Caco-2 (cell line): ENCODE data around the gene ATP8B2. TPM values are rescaled to one million over a fixed set of nuclear protein-coding genes. Genes with fewer than 3 reads are reported as not detected.
A peak's percentile ranks its signal among the peaks of the same experiment; 100 is the strongest.

Experiments
- BruUV-seq: library from RNA; stranded (reverse); fragments of 400-500 nt; replicated peaks from 2 replicates; lab custom pipeline; 2021; lab: Mats Ljungman, UMichigan
- CTCF ChIA-PET: fragments of 300-600 bp; sonication (Branson Sonifier 250); formaldehyde crosslinking; loops from one replicate; lab custom pipeline; 2022; ENCODE audit warnings: antibody characterized with exemption; lab: Charles Lee
- POLR2A ChIA-PET: fragments of 300-600 bp; sonication (Branson Sonifier 250); formaldehyde crosslinking; loops from one replicate; lab custom pipeline; 2022; ENCODE audit warnings: antibody characterized with exemption; lab: Charles Lee
- DNase-seq, 2 experiments: peaks; one replicate each; pipeline versions ENCODE4 v3.0.0 to v3.0.0-alpha.2; 2020 to 2022
- H3K27me3 ChIP-seq: replicated peaks from 2 replicates; pipeline ENCODE4 v1.6.0; 2011; ENCODE audit warnings: low read length; ENCODE audit not compliant: control insufficient read depth, insufficient read depth
- H3K36me3 ChIP-seq: 2 replicates; pipeline ENCODE4 v1.5.1; 2011; ENCODE audit warnings: low read length; ENCODE audit not compliant: control insufficient read depth, insufficient read depth
- H3K4me1 ChIP-seq: fragments of 250-450 bp; sonication (Bioruptor Pico); 2 replicates; pipeline ENCODE4 v1.5.1; 2020; ENCODE audit warnings: mild to moderate bottlenecking
- H3K4me3 ChIP-seq: 2 replicates; pipeline ENCODE4 v1.5.1; 2011; ENCODE audit warnings: low read depth, mild to moderate bottlenecking, control low read depth, low read length
- H3K9me3 ChIP-seq: fragments of 250-450 bp; sonication (Bioruptor Pico); 2 replicates; pipeline ENCODE4 v1.5.1; 2020; ENCODE audit warnings: mild to moderate bottlenecking, moderate library complexity
- H3K27ac Mint-ChIP-seq: one replicate; pipeline ENCODE4 v1.8.0; 2022; ENCODE audit warnings: mixed read lengths; ENCODE audit not compliant: unreplicated experiment
- H3K27me3 Mint-ChIP-seq: one replicate; pipeline ENCODE4 v1.8.0; 2022; ENCODE audit warnings: mixed read lengths; ENCODE audit not compliant: insufficient read depth, unreplicated experiment
- H3K36me3 Mint-ChIP-seq: one replicate; pipeline ENCODE4 v1.8.0; 2022; ENCODE audit warnings: mild to moderate bottlenecking, mixed read lengths; ENCODE audit not compliant: insufficient read depth, unreplicated experiment
- H3K4me1 Mint-ChIP-seq: one replicate; pipeline ENCODE4 v1.8.0; 2022; ENCODE audit warnings: low read depth, mixed read lengths; ENCODE audit not compliant: unreplicated experiment
- H3K4me3 Mint-ChIP-seq: one replicate; pipeline ENCODE4 v1.8.0; 2022; ENCODE audit warnings: mild to moderate bottlenecking, moderate library complexity, mixed read lengths; ENCODE audit not compliant: unreplicated experiment
- H3K9me3 Mint-ChIP-seq: one replicate; pipeline ENCODE4 v1.8.0; 2022; ENCODE audit warnings: mixed read lengths; ENCODE audit not compliant: unreplicated experiment
- intact Hi-C: fragments of 100-400 bp; cut with micrococcal nuclease; formaldehyde crosslinking; loops from one replicate; pipeline ENCODE4 v1.10.0; 2022; ENCODE audit not compliant: unreplicated experiment
- total RNA-seq: library from RNA; stranded (reverse); gene quantifications from 2 replicates; pipeline ENCODE4 v1.2.3, GENCODE V29; 2022
- TF ChIP-seq, protein P1 (sequence below), 2 experiments: fragments of 200-600 bp in 1 of 2; IDR thresholded peaks; 1 replicate in 1 of 2; 2 replicates in 1 of 2; pipeline versions ENCODE4 v1.5.1 to v1.8.0; 2011 to 2022; ENCODE audit warnings: antibody characterized with exemption in 1 of 2, control low read depth in 1 of 2, inconsistent platforms in 1 of 2, low read depth in 1 of 2, low read length in 1 of 2, mild to moderate bottlenecking in 1 of 2, moderate library complexity in 1 of 2; ENCODE audit not compliant: insufficient read depth in 1 of 2, severe bottlenecking in 1 of 2, unreplicated experiment in 1 of 2

The ATP8B2 gene
- total RNA-seq, 1 experiment from 2014 or later, result 10.5 TPM

DNA sequence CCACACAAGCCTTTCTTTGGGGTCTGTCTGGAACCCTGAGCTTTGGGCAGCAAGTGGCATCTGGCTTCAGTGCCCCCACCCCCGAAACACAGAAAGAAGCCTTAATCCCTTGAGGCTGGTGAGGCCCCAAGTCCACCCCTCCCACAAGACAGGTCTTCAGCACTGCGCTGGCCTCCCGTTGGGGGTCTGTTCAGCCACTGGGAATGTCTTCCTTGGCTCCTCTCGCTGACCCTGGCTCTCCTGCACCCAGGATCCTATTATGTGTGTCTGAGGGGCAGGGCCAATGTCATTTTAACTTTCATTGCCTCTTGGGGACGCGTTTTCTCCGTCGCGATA is 26.9 kb downstream of the ATP8B2 start:
- POLR2A ChIA-PET, result interaction anchor here (1.0 to 1.3 kb wide), 2 partner anchors 18 to 172 kb away, joined by 3 to 11 read pairs; no protein-coding TSS in a partner anchor
- H3K36me3 Mint-ChIP-seq, result peaks cover 5% of the 10 kb centered on the region
- H3K27me3 Mint-ChIP-seq, result no peaks in the 10 kb centered on the region
- Histone ChIP-seq H3K4me3 (peak overlapping the region; percentile 43), H3K36me3 (no peaks in the 10 kb centered on the region), H3K4me1 (peaks cover 25% of the 10 kb centered on the region), H3K27me3 (no peaks in the 10 kb centered on the region), H3K9me3 (no peaks in the 10 kb centered on the region)
- H3K27ac Mint-ChIP-seq, result peak overlapping the region; percentile 86
- CTCF ChIA-PET, result interaction anchor here (1.1 to 2.6 kb wide), 4 partner anchors 17 to 54 kb away, joined by 3 to 16 read pairs (median 6); partner anchors contain the start of gene AQP10
- BruUV-seq, result no TSS peak
- H3K4me1 Mint-ChIP-seq, result peaks cover 20% of the 10 kb centered on the region
- intact Hi-C loops, result loop anchor here (2.0 to 5.0 kb wide), 3 partner anchors 17 to 195 kb away; no protein-coding TSS in a partner anchor
- DNase-seq, result no peak
- TF ChIP-seq, protein P1, sequence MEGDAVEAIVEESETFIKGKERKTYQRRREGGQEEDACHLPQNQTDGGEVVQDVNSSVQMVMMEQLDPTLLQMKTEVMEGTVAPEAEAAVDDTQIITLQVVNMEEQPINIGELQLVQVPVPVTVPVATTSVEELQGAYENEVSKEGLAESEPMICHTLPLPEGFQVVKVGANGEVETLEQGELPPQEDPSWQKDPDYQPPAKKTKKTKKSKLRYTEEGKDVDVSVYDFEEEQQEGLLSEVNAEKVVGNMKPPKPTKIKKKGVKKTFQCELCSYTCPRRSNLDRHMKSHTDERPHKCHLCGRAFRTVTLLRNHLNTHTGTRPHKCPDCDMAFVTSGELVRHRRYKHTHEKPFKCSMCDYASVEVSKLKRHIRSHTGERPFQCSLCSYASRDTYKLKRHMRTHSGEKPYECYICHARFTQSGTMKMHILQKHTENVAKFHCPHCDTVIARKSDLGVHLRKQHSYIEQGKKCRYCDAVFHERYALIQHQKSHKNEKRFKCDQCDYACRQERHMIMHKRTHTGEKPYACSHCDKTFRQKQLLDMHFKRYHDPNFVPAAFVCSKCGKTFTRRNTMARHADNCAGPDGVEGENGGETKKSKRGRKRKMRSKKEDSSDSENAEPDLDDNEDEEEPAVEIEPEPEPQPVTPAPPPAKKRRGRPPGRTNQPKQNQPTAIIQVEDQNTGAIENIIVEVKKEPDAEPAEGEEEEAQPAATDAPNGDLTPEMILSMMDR (IDR thresholded peaks at IDR 0.05; ENCODE audit: insufficient read depth in 1 of 2, low read depth in 1 of 2, low read length in 1 of 2, severe bottlenecking in 1 of 2, unreplicated experiment in 1 of 2), result no peak
- no peaks in the 10 kb centered on the region for H3K9me3 Mint-ChIP-seq
- H3K4me3 Mint-ChIP-seq, result peak overlapping the region; percentile 86

GRCh38 chr1:154352581-154353459 is 27.5 kb downstream of the ATP8B2 start:
- TF ChIP-seq, protein P1 (IDR thresholded peaks at IDR 0.05; ENCODE audit: insufficient read depth in 1 of 2, low read depth in 1 of 2, low read length in 1 of 2, severe bottlenecking in 1 of 2, unreplicated experiment in 1 of 2), result no peak
- peaks cover 5% of the 10 kb centered on the region for H3K36me3 Mint-ChIP-seq
- H3K4me1 Mint-ChIP-seq, result peaks cover 20% of the 10 kb centered on the region
- Histone ChIP-seq H3K4me1 (peaks cover 25% of the 10 kb centered on the region), H3K4me3 (peak overlapping the region; percentile 43), H3K27me3 (no peaks in the 10 kb centered on the region), H3K36me3 (no peaks in the 10 kb centered on the region), H3K9me3 (no peaks in the 10 kb centered on the region)
- H3K4me3 Mint-ChIP-seq, result peak overlapping the region; percentile 86
- intact Hi-C loops, result loop anchor here (1.0 to 5.0 kb wide), 4 partner anchors 18 to 194 kb away; partner anchors contain the start of gene IL6R
- peak overlapping the region; percentile 86 for H3K27ac Mint-ChIP-seq
- ChIA-PET CTCF (interaction anchor here (0.5 to 2.6 kb wide), 10 partner anchors 14 to 431 kb away, joined by 3 to 16 read pairs (median 6); partner anchors contain the start of gene AQP10), POLR2A (interaction anchor here (0.6 to 1.3 kb wide), 3 partner anchors 17 to 172 kb away, joined by 3 to 11 read pairs (median 3); no protein-coding TSS in a partner anchor)
- no peaks in the 10 kb centered on the region for H3K27me3 Mint-ChIP-seq
- peak; percentile 73 to 81 for DNase-seq
- TSS peak; percentile 62 for BruUV-seq
- no peaks in the 10 kb centered on the region for H3K9me3 Mint-ChIP-seq

- peaks cover 25% of the 10 kb centered on the region for H3K4me1 ChIP-seq
- POLR2A ChIA-PET, result interaction anchor here (1.3 kb wide), 1 partner anchor 19 kb away, joined by 11 read pairs; no protein-coding TSS in a partner anchor
- peak overlapping the region; percentile 86 for H3K27ac Mint-ChIP-seq
- H3K4me3 Mint-ChIP-seq, result peak overlapping the region; percentile 86
- H3K4me1 Mint-ChIP-seq, result peaks cover 20% of the 10 kb centered on the region
- H3K27me3 ChIP-seq, result no peaks in the 10 kb centered on the region
- BruUV-seq, result no TSS peak
- no peaks in the 10 kb centered on the region for H3K9me3 Mint-ChIP-seq
- H3K4me3 ChIP-seq, result peak overlapping the region; percentile 43
- no peaks in the 10 kb centered on the region for H3K27me3 Mint-ChIP-seq
- CTCF ChIA-PET, result interaction anchor here (0.5 to 2.6 kb wide), 10 partner anchors 15 to 432 kb away, joined by 3 to 16 read pairs (median 6); partner anchors contain the start of gene AQP10
- H3K9me3 ChIP-seq, result no peaks in the 10 kb centered on the region
- H3K36me3 Mint-ChIP-seq, result peaks cover 5% of the 10 kb centered on the region
- TF ChIP-seq, protein P1 (IDR thresholded peaks at IDR 0.05; ENCODE audit: insufficient read depth in 1 of 2, low read depth in 1 of 2, low read length in 1 of 2, severe bottlenecking in 1 of 2, unreplicated experiment in 1 of 2), result peak in 1 of 2 experiments; percentile 45
- no peaks in the 10 kb centered on the region for H3K36me3 ChIP-seq
- intact Hi-C loops, result loop anchor here (1.0 to 5.0 kb wide), 4 partner anchors 19 to 194 kb away; partner anchors contain the start of gene IL6R
- peak; percentile 66 to 69 for DNase-seq
Observed at GRCh38 chr1:154353460-154353904, 28.2 kb downstream of the ATP8B2 start.
